Mesodermal cell (in vitro differentiated cells): ENCODE data around the gene SERPINA3.

Experiments used
- H3K27ac ChIP-seq: 2 replicates; pipeline ENCODE4 v1.7.0; 2013; ENCODE audit warnings: mild to moderate bottlenecking, low read depth, low read length, moderate library complexity; ENCODE audit not compliant: severe bottlenecking
- H3K36me3 ChIP-seq: 2 replicates; pipeline ENCODE4 v1.7.1; 2013; ENCODE audit warnings: mild to moderate bottlenecking, low read length, moderate library complexity; ENCODE audit not compliant: control insufficient read depth, insufficient read depth
- H3K4me1 ChIP-seq: one replicate; pipeline ENCODE4 v1.7.1; 2013; ENCODE audit warnings: mild to moderate bottlenecking, low read length; ENCODE audit not compliant: insufficient read depth, control insufficient read depth, poor library complexity, severe bottlenecking
- H3K4me3 ChIP-seq: 2 replicates; pipeline ENCODE4 v1.7.0; 2013; ENCODE audit warnings: low read length, control low read depth, mild to moderate bottlenecking; ENCODE audit not compliant: insufficient read depth, poor library complexity, severe bottlenecking; ENCODE audit errors: extremely low read depth
- H3K9me3 ChIP-seq: 2 replicates; pipeline ENCODE4 v1.7.1; 2013; ENCODE audit warnings: mild to moderate bottlenecking, low read length, moderate library complexity; ENCODE audit not compliant: control insufficient read depth
- WGBS, 2 experiments: methylation state at CpG; one replicate each; pipeline ENCODE4 v1.1.5; 2013; ENCODE audit warnings: missing lambda C conversion rate in 2 of 2; ENCODE audit not compliant: insufficient coverage in 2 of 2; 5-methylcytosine and 5-hydroxymethylcytosine counted together

The SERPINA3 gene

DNA sequence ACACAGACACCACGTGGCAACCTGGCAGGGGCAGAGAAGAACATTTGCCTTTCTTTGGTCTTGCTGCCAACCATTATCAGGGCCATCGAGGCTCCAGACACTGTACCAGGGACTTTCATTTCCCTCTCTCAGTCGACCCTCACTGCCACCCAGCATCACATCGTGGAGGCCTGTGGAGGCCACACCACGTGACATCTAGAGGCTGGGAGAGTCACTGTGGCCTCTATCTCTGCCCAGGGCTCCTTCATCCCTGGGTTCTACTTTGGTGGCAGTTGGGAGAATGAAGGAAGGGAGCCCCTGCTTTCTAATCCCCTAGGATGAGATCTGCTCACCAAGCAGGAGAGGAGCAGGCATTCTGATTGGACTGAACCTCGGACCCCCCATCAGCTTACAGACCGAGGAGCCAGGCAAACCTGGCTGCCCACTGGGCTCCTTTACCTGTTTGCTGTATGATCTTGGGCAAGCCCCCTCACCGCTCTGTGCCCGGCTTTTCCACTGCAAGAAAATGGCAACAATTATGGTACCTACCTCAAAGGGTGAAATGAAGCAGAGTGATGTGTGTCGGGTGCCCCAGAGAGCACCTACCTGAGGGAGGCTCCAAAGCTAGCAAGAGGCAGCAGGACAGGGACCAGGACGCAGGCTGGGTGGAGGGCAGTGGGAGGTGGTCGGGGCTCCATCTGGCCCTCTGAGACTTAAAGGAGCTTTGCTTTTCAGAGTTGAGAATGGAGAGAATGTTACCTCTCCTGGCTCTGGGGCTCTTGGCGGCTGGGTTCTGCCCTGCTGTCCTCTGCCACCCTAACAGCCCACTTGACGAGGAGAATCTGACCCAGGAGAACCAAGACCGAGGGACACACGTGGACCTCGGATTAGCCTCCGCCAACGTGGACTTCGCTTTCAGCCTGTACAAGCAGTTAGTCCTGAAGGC is 1.8 kb downstream of the SERPINA3 start:
- Histone ChIP-seq H3K27ac (no peak overlapping the region), H3K9me3 (peaks cover 21% of the 10 kb centered on the region), H3K4me1 (peaks cover 10% of the 10 kb centered on the region), H3K4me3 (no peak overlapping the region), H3K36me3 (no peaks in the 10 kb centered on the region)
- 93 to 95% methylated on average over 18 to 19 of the region's 20 CpGs for WGBS, 2 experiments

DNA sequence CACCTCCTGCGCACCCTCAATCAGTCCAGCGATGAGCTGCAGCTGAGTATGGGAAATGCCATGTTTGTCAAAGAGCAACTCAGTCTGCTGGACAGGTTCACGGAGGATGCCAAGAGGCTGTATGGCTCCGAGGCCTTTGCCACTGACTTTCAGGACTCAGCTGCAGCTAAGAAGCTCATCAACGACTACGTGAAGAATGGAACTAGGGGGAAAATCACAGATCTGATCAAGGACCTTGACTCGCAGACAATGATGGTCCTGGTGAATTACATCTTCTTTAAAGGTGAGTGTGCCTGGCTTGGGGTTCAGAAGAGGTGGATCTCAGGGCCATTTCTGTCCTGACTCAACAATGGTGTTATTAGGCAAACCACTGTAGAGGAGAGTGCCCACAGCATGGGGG is 2.6 kb downstream of the SERPINA3 start:
- Histone ChIP-seq H3K27ac (no peak overlapping the region), H3K36me3 (no peaks in the 10 kb centered on the region), H3K4me1 (peaks cover 9% of the 10 kb centered on the region), H3K4me3 (no peak overlapping the region), H3K9me3 (peaks cover 27% of the 10 kb centered on the region)
- WGBS, 2 experiments, result 94% methylated on average over 7 of the region's 7 CpGs

DNA sequence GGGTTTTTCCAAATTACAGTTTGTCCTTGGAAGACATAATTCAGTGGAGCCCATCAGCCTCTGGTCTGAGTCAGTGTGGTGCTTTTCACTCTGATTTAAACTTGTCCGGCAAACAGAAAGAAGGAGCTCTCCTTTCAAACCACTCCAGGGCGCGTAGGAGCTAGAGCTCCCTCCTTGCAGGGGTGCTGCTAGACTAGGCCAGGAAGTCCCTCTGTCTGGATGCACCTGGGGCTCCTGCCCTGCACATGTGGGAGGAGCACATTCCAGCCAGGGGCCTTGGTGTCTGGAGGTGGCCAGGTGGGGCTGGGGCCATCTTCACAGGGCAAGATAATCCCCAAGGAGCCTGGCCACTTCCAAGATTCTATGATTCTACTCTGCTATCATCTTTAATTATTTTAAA is 3.1 kb downstream of the SERPINA3 start:
- WGBS, 2 experiments, result 82 to 100% methylated on average over 1 to 3 of the region's 3 CpGs
- H3K27ac ChIP-seq, result no peak overlapping the region

DNA sequence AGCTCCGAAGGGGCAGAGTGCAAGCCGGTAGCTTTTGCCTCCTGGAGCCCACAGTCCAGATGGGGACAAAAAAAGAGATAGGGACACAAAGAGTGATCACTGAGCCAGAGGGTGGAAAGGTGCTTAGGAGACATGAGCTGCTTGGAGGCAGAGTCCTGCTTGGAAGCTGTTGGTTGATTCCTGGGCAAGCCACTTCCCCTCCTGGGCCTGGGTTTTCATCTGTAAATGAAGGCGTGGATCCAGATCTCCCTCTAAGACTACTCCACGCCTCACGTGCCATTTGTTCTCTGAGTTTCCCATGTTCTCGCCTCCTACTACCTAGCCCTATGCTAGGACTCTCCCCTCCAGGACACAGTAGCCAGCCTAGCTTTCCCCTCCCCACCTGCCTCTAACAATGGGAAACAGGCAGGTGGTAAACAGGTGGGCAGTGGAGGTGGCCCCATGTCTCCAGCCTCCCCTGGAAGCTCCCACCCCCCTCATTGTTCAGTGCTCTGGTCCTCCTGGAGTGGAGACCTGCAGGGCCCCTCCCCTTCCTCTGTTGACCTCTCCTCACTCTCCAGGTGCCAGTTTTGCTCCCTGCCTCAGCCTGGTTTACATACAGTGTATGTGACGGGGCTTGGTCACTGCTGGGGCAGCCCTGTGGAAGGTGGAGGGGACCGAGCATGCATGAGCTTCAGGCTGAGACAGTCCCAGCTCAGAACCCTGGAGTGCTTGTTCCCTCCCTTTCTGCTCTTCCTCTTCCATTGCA is 3.8 kb downstream of the SERPINA3 start:
- Histone ChIP-seq H3K4me3 (no peak overlapping the region), H3K4me1 (peaks cover 6% of the 10 kb centered on the region), H3K27ac (no peak overlapping the region), H3K36me3 (no peaks in the 10 kb centered on the region), H3K9me3 (peaks cover 27% of the 10 kb centered on the region)
- 88 to 93% methylated on average over 6 to 7 of the region's 8 CpGs for WGBS, 2 experiments

More for the DNA sequence above, 3.1 kb downstream of the SERPINA3 start:
- no peak overlapping the region for H3K4me3 ChIP-seq
- peaks cover 6% of the 10 kb centered on the region for H3K4me1 ChIP-seq
- H3K9me3 ChIP-seq, result peaks cover 27% of the 10 kb centered on the region
- no peaks in the 10 kb centered on the region for H3K36me3 ChIP-seq

DNA sequence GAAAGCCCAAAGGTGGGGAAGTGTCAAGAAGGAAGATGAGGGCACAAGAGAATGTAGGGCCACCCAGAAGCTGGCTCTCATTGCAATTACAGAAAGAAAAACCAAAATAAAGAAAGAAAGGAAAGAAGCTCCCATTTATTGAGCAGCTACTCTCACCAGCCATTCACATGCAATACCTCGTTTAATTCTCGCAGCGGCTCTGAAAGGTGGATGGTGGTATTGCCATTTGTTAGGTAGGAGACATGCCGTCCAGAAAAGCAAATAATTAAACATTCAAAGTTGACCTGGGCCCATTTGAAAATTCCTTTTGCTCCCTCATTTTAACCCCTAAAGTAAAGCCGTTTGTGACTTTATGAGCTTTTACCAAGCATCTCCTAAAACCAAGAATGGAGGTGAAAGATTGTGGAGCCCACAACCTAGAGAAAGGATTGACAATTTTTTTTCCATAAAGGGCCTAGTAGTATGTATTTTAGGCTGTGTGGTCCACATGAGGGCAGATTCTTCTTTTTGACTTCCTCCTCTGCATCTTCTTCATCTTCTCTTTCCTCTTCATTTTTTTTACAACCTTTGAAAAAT is 5.3 kb downstream of the SERPINA3 start:
- Histone ChIP-seq H3K4me1 (peaks cover 3% of the 10 kb centered on the region), H3K36me3 (no peaks in the 10 kb centered on the region), H3K4me3 (no peak overlapping the region), H3K9me3 (peaks cover 27% of the 10 kb centered on the region), H3K27ac (no peak overlapping the region)
- 100% methylated on average over 1 of the region's 5 CpGs; no CpG with 5 or more reads in 1 of the 2 experiments for WGBS, 2 experiments

DNA sequence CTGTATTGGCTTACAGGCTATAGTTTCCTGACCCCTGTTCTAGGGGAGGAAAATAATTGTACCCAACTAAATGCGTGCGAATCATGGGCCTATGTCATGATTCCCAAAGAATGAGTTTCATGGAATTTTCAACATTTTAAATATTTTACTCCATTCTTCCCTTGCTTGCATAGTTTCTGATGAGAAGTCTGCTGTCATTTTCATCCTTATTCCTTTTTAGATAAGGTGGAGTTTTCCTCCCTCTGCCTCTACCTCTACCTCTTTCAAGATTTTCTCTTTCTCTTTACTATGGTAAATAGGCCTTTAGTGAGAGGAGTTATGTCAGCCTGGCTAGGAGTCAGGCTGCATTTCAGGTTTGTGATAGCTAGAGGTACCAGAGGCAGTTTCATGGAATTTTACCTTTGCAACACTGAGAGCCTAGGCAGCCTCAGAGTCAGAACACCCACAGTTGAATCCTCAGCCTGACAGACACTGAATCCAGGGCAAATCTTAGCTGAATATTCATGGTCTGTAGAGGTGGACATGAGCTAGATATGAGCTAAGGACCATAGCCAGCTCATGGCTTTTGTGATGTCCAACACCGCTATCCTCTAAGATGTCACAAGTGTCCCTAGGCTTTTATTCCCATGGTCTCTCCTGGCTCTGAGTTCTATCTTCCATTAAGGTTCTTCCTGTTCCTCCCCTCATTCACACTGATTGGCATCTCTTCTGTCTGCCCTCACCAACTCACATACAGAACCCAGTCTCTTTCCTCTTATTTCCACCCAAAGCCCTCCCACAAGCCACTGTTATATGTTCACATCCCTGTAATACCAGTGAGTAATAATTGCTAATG is 6.0 kb downstream of the SERPINA3 start:
- no peaks in the 10 kb centered on the region for H3K36me3 ChIP-seq
- no peaks in the 10 kb centered on the region for H3K4me1 ChIP-seq
- no peak overlapping the region for H3K27ac ChIP-seq
- no peak overlapping the region for H3K4me3 ChIP-seq
- peaks cover 27% of the 10 kb centered on the region for H3K9me3 ChIP-seq
- WGBS, 2 experiments, result 92 to 100% methylated on average over 1 to 2 of the region's 3 CpGs

DNA sequence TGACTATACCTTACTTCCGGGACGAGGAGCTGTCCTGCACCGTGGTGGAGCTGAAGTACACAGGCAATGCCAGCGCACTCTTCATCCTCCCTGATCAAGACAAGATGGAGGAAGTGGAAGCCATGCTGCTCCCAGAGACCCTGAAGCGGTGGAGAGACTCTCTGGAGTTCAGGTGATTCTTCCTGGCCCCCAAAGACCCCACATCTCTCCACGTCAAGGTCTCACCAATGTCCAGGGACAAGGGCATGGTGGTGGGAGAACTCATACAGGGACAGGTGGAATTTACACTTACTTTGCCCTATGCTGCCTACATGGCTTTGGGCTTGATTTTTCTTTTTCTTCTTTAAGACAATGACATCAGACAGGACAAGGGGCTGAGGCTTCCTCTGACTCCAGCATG is 7.1 kb downstream of the SERPINA3 start:
- Histone ChIP-seq H3K36me3 (no peaks in the 10 kb centered on the region), H3K27ac (no peak overlapping the region), H3K4me1 (no peaks in the 10 kb centered on the region), H3K4me3 (no peak overlapping the region), H3K9me3 (peaks cover 27% of the 10 kb centered on the region)
- WGBS, 2 experiments, result 59 to 85% methylated on average over 3 to 6 of the region's 6 CpGs

DNA sequence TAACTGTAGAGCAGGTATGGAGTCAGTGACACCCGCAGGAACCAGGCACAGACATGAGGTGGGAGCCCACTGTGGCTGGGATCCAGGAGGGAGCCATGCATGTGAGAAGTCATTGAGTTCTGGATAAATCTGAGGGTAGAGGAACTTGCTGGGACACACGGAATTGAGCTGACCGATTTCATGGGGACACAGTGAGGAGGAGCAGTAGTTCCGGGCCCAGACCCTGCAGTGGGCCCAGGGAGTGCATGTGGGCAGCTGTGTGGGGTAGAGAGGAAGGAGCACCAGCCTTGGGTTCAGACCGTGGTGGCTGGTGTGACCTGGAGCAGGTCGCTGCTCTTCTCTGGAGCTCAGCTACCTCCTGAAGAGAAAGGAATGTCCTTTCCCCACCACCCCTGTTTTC is 8.4 kb downstream of the SERPINA3 start:
- 60 to 77% methylated on average over 3 to 4 of the region's 6 CpGs for WGBS, 2 experiments
- Histone ChIP-seq H3K9me3 (peaks cover 27% of the 10 kb centered on the region), H3K36me3 (no peaks in the 10 kb centered on the region), H3K4me1 (no peaks in the 10 kb centered on the region), H3K4me3 (no peak overlapping the region), H3K27ac (no peak overlapping the region)

DNA sequence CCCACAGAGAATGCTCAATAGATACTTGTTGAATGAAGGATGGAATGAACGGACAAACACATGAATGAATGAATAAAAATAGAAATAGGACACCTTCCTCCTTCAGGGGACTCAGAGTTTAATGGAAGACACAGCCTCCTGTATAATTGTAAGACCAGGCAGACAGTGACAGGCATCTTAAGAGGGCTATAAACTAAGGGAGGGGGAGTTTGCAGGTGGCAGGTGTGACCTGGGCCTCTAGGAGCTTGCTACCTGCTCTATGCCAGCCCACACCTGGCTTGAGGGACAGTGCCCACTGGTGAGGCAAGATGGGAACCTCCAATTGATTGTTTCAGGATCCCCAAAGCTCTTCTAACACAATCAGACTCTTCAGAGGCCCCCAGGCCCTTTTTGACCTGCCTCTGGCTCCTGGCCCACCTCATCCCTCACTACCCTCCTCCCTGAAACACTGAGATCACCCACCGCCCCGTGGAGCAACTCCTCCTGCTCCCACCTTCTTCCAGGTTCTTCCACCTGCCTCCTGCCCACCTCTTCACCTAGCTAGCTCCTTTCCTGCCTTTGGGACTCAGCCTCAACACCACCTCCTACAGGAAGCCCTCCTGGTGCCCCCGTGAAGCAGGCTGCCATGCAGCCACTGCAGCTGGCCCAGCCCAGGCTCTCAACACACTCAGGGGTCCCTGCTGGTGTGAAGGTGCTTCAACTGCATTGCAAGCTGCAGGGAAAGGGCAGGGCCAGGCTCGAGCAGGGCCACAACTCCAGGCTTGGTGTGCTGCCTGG is 9.4 kb downstream of the SERPINA3 start:
- Histone ChIP-seq H3K36me3 (no peaks in the 10 kb centered on the region), H3K9me3 (peaks cover 27% of the 10 kb centered on the region), H3K4me1 (no peaks in the 10 kb centered on the region), H3K4me3 (no peak overlapping the region), H3K27ac (no peak overlapping the region)
- WGBS, 2 experiments, result 74 to 85% methylated on average over 3 to 5 of the region's 5 CpGs
